Gastrocnemius medialis (tissue), 4 donors: ENCODE results near the gene WDR33.

Source experiments
- POLR2A ChIP-seq, 2 donors: fragments of 450-650 bp; IDR thresholded peaks; one replicate each; pipeline ENCODE4 v1.6.1; 2017; ENCODE audit warnings: antibody characterized with exemption in 2 of 2, mild to moderate bottlenecking in 2 of 2, moderate library complexity in 2 of 2
- TF ChIP-seq, protein P1 (sequence below), 5 experiments: fragments of 450-650 bp in 3 of 5; fragments of 200-600 bp in 2 of 5; sonication (generic) in 2 of 5; IDR thresholded peaks in 4 of 5; conservative IDR thresholded peaks in 1 of 5; 1 replicate in 4 of 5; 2 replicates in 1 of 5; pipeline ENCODE4 v1.5.1; 2016 to 2019; ENCODE audit warnings: antibody characterized with exemption in 5 of 5, mild to moderate bottlenecking in 3 of 5, moderate library complexity in 3 of 5

DNA sequence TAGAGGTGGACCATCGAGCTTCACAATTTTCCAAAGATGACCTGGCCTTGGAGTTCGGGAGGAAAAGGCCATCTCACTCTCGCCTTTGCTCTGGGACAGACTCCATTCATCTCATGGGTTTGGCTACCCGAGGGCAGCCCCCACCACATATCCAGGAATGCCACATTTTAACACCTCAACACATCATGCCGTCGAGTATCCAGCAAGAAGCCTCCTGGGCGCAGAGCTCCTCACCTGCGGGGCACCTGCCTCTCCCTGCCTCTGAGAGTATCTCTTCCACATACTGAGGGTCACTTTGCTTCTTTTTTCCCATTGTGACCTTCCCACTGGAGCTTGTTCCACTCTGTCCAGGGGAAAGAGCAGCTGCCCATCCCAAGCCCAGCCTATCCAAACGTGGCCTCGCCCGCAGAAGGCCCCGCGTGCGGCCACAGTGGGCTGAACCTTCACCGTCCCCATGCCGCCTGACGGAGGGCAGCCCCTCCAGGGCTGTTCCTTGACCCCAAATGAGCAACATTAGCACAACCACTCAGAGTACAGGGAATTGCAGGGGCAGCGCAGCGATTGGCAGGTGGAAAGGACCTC, 130.2 kb downstream of the WDR33 start:
- TF ChIP-seq, protein P1, sequence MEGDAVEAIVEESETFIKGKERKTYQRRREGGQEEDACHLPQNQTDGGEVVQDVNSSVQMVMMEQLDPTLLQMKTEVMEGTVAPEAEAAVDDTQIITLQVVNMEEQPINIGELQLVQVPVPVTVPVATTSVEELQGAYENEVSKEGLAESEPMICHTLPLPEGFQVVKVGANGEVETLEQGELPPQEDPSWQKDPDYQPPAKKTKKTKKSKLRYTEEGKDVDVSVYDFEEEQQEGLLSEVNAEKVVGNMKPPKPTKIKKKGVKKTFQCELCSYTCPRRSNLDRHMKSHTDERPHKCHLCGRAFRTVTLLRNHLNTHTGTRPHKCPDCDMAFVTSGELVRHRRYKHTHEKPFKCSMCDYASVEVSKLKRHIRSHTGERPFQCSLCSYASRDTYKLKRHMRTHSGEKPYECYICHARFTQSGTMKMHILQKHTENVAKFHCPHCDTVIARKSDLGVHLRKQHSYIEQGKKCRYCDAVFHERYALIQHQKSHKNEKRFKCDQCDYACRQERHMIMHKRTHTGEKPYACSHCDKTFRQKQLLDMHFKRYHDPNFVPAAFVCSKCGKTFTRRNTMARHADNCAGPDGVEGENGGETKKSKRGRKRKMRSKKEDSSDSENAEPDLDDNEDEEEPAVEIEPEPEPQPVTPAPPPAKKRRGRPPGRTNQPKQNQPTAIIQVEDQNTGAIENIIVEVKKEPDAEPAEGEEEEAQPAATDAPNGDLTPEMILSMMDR (IDR thresholded peaks at IDR 0.05 in 4 of 5, conservative IDR thresholded peaks at IDR 0.05 in 1 of 5): no peak
- TF ChIP-seq POLR2A (IDR thresholded peaks at IDR 0.05): no peak
